Cardiac muscle cell (in vitro differentiated cells and primary cell): ENCODE measurements around the gene SMAD9. TPM values are rescaled to one million over a fixed set of nuclear protein-coding genes. Genes with fewer than 3 reads are reported as not detected.
A peak's percentile ranks its signal among the peaks of the same experiment; 100 is the strongest.

Experiments used
- DNase-seq, 2 donors: peaks; one replicate each; pipeline versions ENCODE4 v3.0.0 to v3.0.0-alpha.2; 2010 to 2017; ENCODE audit warnings: low read depth in 1 of 2, low spot score in 1 of 2
- H3K27ac ChIP-seq: fragments of 200-600 bp; sonication (generic); 2 replicates; pipeline ENCODE4 v1.5.1; 2016
- H3K27me3 ChIP-seq: fragments of 200-600 bp; sonication (generic); 2 replicates; pipeline ENCODE4 v1.6.0; 2016; ENCODE audit warnings: control low read depth
- H3K36me3 ChIP-seq: fragments of 200-600 bp; sonication (generic); 2 replicates; pipeline ENCODE4 v1.5.1; 2016; ENCODE audit warnings: control low read depth
- H3K4me1 ChIP-seq: fragments of 200-600 bp; sonication (generic); 2 replicates; pipeline ENCODE4 v1.8.1; 2017; ENCODE audit warnings: low read depth, mild to moderate bottlenecking, mixed run types
- H3K4me3 ChIP-seq: fragments of 200-600 bp; sonication (generic); 2 replicates; pipeline ENCODE4 v1.5.1; 2016; ENCODE audit warnings: mild to moderate bottlenecking
- H3K9me3 ChIP-seq: fragments of 200-600 bp; sonication (generic); 2 replicates; pipeline ENCODE4 v1.5.1; 2017; ENCODE audit warnings: low read depth, mild to moderate bottlenecking, control low read depth
- CTCF ChIP-seq: IDR thresholded peaks from 2 replicates; pipeline ENCODE4 v1.5.1; 2012; ENCODE audit warnings: low read depth, mild to moderate bottlenecking, low read length
- polyA plus RNA-seq: library from polyadenylated mRNA; unstranded; fragments of >200 nt; fragmentation: Nextera tagmentation; extraction: Ambion mirVana; gene quantifications from 2 replicates; pipeline ENCODE4 v1.2.1, GENCODE V29; 2016
- total RNA-seq: library from RNA; depleted of rRNA; stranded (reverse); fragments of >200 nt; gene quantifications from 2 replicates; pipeline ENCODE4 v1.2.3, GENCODE V29; 2016

The SMAD9 gene
- total and polyA plus RNA-seq, 2 experiments from 2014 or later: 24.5 to 57.9 TPM

- H3K36me3 ChIP-seq: peaks cover 17% of the 10 kb centered on the region
- peaks cover 6% of the 10 kb centered on the region for H3K4me1 ChIP-seq
- no peaks in the 10 kb centered on the region for H3K27me3 ChIP-seq
- H3K27ac ChIP-seq: no peak overlapping the region
- peak; percentile 54 for TF ChIP-seq CTCF
- peak; percentile 69 to 80 for DNase-seq
- no peaks in the 10 kb centered on the region for H3K9me3 ChIP-seq
- no peak overlapping the region for H3K4me3 ChIP-seq
These were observed 61.7 kb downstream of the SMAD9 start for GRCh38 chr13:36858290-36858689.

GRCh38 chr13:36857253-36857652 lies 62.8 kb downstream of the SMAD9 start:
- H3K27ac ChIP-seq: no peak overlapping the region
- H3K4me1 ChIP-seq: peaks cover 6% of the 10 kb centered on the region
- TF ChIP-seq CTCF: no peak
- peaks cover 25% of the 10 kb centered on the region for H3K36me3 ChIP-seq
- DNase-seq: no peak
- H3K27me3 ChIP-seq: no peaks in the 10 kb centered on the region
- no peak overlapping the region for H3K4me3 ChIP-seq
- no peaks in the 10 kb centered on the region for H3K9me3 ChIP-seq

- peaks cover 33% of the 10 kb centered on the region for H3K36me3 ChIP-seq
- DNase-seq: peak; percentile 5 to 30
- no peak overlapping the region for H3K4me3 ChIP-seq
- peak; percentile 27 for TF ChIP-seq CTCF
- H3K27me3 ChIP-seq: no peaks in the 10 kb centered on the region
- H3K4me1 ChIP-seq: no peaks in the 10 kb centered on the region
- H3K9me3 ChIP-seq: no peaks in the 10 kb centered on the region
- H3K27ac ChIP-seq: no peak overlapping the region
These were observed 69.1 kb downstream of the SMAD9 start for GRCh38 chr13:36850790-36851438.

- DNase-seq: peak in 1 of 2 donors; percentile 16
- H3K9me3 ChIP-seq: no peaks in the 10 kb centered on the region
- H3K27ac ChIP-seq: peak overlapping the region; percentile 34
- H3K4me1 ChIP-seq: no peaks in the 10 kb centered on the region
- peaks cover 32% of the 10 kb centered on the region for H3K36me3 ChIP-seq
- no peak overlapping the region for H3K4me3 ChIP-seq
- TF ChIP-seq CTCF: no peak
- no peaks in the 10 kb centered on the region for H3K27me3 ChIP-seq
These were observed 71.6 kb downstream of the SMAD9 start for GRCh38 chr13:36848199-36848982.

- no peaks in the 10 kb centered on the region for H3K4me1 ChIP-seq
- H3K27ac ChIP-seq: peak overlapping the region; percentile 27
- no peaks in the 10 kb centered on the region for H3K9me3 ChIP-seq
- DNase-seq: no peak
- H3K36me3 ChIP-seq: peaks cover 29% of the 10 kb centered on the region
- H3K27me3 ChIP-seq: no peaks in the 10 kb centered on the region
- H3K4me3 ChIP-seq: no peak overlapping the region
- no peak for TF ChIP-seq CTCF
These were observed 72.4 kb downstream of the SMAD9 start for GRCh38 chr13:36847606-36848005.
